ENCODE results near the gene SHMT2. TPM values are rescaled to one million over a fixed set of nuclear protein-coding genes. Genes with fewer than 3 reads are reported as not detected.

The SHMT2 gene
- total RNA-seq, result 78.7 to 83.7 TPM (median 78.8 TPM) in 3 replicates

- Mint-ChIP-seq H3K27me3 (ENCODE audit: low read depth) (peaks cover 39% of the 10 kb centered on the region), H3K36me3 (peaks cover 26% of the 10 kb centered on the region), H3K9me3 (no peaks in the 10 kb centered on the region), H3K4me1 (peaks cover 35% of the 10 kb centered on the region), H3K4me3 (peak within 1 kb of the TSS; percentile 95), H3K27ac (peak within 1 kb of the TSS; percentile 94)
- TF ChIP-seq, protein P1, sequence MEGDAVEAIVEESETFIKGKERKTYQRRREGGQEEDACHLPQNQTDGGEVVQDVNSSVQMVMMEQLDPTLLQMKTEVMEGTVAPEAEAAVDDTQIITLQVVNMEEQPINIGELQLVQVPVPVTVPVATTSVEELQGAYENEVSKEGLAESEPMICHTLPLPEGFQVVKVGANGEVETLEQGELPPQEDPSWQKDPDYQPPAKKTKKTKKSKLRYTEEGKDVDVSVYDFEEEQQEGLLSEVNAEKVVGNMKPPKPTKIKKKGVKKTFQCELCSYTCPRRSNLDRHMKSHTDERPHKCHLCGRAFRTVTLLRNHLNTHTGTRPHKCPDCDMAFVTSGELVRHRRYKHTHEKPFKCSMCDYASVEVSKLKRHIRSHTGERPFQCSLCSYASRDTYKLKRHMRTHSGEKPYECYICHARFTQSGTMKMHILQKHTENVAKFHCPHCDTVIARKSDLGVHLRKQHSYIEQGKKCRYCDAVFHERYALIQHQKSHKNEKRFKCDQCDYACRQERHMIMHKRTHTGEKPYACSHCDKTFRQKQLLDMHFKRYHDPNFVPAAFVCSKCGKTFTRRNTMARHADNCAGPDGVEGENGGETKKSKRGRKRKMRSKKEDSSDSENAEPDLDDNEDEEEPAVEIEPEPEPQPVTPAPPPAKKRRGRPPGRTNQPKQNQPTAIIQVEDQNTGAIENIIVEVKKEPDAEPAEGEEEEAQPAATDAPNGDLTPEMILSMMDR (IDR thresholded peaks at IDR 0.05; ENCODE audit: unreplicated experiment), result no peak
- DNase-seq (ENCODE audit: low spot score in 2 of 2, unreplicated experiment in 2 of 2), result peak; percentile 90 to 94
Observed at GRCh38 chr12:57229634-57230380, at the start of gene SHMT2. TSS of gene SHMT2 (plus strand) at chr12:57229711. CDS start at chr12:57229779, 68 bp downstream.

- TF ChIP-seq, protein P1 (IDR thresholded peaks at IDR 0.05; ENCODE audit: unreplicated experiment), result no peak
- Mint-ChIP-seq H3K4me1 (peaks cover 13% of the 10 kb centered on the region), H3K27me3 (ENCODE audit: low read depth) (no peaks in the 10 kb centered on the region), H3K27ac (no peak overlapping the region), H3K4me3 (no peak overlapping the region), H3K36me3 (peaks cover 30% of the 10 kb centered on the region), H3K9me3 (no peaks in the 10 kb centered on the region)
- DNase-seq (ENCODE audit: low spot score in 2 of 2, unreplicated experiment in 2 of 2), result no peak
Observed at GRCh38 chr12:57180321-57180989, 49.1 kb upstream of the SHMT2 start.

DNA sequence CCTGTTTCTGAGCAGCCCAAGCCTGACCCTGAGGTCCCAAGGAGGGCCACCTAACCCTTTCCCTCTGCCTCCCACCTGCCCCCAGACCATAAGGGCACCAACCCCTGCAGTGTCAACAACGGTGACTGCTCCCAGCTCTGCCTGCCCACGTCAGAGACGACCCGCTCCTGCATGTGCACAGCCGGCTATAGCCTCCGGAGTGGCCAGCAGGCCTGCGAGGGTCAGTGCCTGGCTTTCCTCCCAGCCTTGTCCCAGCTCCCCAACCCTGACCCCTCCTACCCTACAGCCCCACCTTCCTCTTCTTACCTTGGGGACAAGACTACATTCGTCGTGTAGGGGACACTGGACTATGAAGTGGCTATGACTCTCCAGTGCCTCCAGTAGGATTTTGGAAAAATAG, 48.4 kb upstream of the SHMT2 start:
- H3K27me3 Mint-ChIP-seq (ENCODE audit: low read depth), result no peaks in the 10 kb centered on the region
- no peak for DNase-seq (ENCODE audit: low spot score in 2 of 2, unreplicated experiment in 2 of 2)
- H3K4me3 Mint-ChIP-seq, result no peak overlapping the region
- TF ChIP-seq, protein P1 (IDR thresholded peaks at IDR 0.05; ENCODE audit: unreplicated experiment), result no peak
- peak overlapping the region; percentile 1 for H3K27ac Mint-ChIP-seq
- H3K4me1 Mint-ChIP-seq, result peaks cover 13% of the 10 kb centered on the region
- H3K9me3 Mint-ChIP-seq, result no peaks in the 10 kb centered on the region
- H3K36me3 Mint-ChIP-seq, result peaks cover 27% of the 10 kb centered on the region

DNA sequence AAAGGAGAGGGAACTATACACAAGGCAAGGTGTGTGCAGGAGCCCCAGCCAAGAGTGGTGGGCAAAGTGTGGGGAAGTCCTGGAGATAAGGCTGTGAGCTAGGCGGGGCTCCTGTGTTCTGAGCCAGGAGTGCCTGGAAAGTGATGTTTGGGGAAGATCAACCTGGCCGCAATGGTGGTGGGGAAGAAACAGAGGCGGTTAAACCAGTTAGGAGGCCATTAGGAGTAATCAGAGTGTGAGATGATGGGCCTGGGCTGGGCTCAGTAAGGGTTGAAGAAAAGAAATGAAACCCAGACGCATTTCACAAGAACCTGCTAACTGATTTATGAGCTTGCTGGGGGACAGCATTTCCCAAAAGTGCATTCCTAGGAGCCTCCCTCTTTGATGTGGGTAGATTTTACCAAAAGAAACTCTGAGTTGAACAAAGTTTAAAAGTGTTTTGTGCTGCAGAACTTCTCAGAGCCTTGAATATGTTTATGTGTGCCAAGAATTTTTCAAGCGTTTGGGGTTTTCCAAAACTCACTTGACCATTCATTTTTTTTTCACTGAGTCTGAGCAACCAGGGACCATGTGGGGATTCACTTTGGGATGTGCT, 47.9 kb upstream of the SHMT2 start:
- H3K4me3 Mint-ChIP-seq, result no peak overlapping the region
- H3K4me1 Mint-ChIP-seq, result peaks cover 13% of the 10 kb centered on the region
- DNase-seq (ENCODE audit: low spot score in 2 of 2, unreplicated experiment in 2 of 2), result no peak
- no peaks in the 10 kb centered on the region for H3K9me3 Mint-ChIP-seq
- H3K36me3 Mint-ChIP-seq, result peaks cover 27% of the 10 kb centered on the region
- TF ChIP-seq, protein P1 (IDR thresholded peaks at IDR 0.05; ENCODE audit: unreplicated experiment), result no peak
- H3K27me3 Mint-ChIP-seq (ENCODE audit: low read depth), result no peaks in the 10 kb centered on the region
- peak overlapping the region; percentile 1 for H3K27ac Mint-ChIP-seq

DNA sequence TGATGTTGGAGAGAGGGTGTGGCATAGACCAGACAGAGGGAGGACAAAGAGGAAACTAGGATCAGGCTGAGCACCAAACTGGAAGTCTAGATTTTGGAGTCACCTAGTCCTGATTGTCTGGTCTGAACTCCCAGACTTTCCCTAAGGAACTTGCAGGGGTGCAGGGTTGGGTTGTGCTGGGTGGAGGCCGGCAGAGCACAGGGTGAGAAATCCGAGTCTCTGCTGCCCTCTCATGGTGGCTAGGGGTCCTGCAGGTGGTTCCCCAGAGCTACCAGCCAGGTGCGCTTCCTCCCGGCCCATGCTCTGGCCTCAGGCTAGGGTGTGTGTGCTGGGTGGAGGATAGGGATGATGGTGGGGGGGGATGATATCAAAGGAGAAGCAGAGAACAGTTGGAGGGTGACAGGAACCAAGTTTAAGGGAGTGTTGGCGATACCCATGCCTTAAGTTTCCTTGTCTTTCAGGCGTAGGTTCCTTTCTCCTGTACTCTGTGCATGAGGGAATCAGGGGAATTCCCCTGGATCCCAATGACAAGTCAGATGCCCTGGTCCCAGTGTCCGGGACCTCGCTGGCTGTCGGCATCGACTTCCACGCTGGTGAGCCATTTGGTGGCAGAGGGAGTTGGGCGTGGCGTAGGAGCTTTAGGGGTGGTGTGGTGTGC, 46.5 kb upstream of the SHMT2 start:
- Mint-ChIP-seq H3K4me1 (peaks cover 13% of the 10 kb centered on the region), H3K36me3 (peaks cover 35% of the 10 kb centered on the region), H3K4me3 (no peak overlapping the region), H3K27ac (peak overlapping the region; percentile 80), H3K9me3 (no peaks in the 10 kb centered on the region), H3K27me3 (ENCODE audit: low read depth) (no peaks in the 10 kb centered on the region)
- TF ChIP-seq, protein P1 (IDR thresholded peaks at IDR 0.05; ENCODE audit: unreplicated experiment), result peak; percentile 80
- peak; percentile 60 to 89 for DNase-seq (ENCODE audit: low spot score in 2 of 2, unreplicated experiment in 2 of 2)
